ENCODE measurements around the gene ANKS4B. TPM values are rescaled to one million over a fixed set of nuclear protein-coding genes. Genes with fewer than 3 reads are reported as not detected.

ANKS4B gene
- total and polyA plus RNA-seq, 2 of the 8 experiments (the other 6 are each of a cell fraction or from before 2014, with no cell fraction given) = 0.06 to 0.15 TPM

DNA sequence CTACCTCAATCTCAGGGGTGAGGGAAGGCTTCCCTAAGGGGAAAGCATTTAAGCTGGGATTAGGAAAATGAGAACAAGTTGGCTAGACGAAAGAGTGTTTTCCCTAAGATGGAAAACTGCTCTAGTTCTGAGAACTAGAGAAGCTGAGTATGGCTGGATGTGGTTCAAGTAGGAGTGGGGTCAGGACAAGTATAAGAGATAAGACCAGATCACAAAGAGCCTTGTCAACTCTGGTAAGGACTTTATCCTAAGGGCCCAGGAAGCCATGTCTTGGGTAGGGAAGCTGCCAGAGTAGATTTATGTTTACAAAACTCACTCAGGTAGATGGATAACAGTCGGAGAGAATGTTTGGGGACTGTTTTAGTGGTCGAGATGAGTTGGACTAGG is 1.7 kb downstream of the ANKS4B start (continued):
- TF ChIP-seq PHF8 (conservative IDR thresholded peaks at IDR 0.05; ENCODE audit: low read depth, low read length) (no peak), TAF7 (optimal IDR thresholded peaks at IDR 0.05; ENCODE audit: borderline replicate concordance, low read depth, low read length) (no peak), CREB1 (IDR thresholded peaks at IDR 0.05) (no peak), RNF2 (IDR thresholded peaks at IDR 0.05; ENCODE audit: borderline replicate concordance, low read depth, low read length, missing control alignments, poor library complexity, severe bottlenecking) (no peak), BCL11A (IDR thresholded peaks at IDR 0.05; ENCODE audit: low read depth in 2 of 2, low read length in 2 of 2) (no peak), RXRA (IDR thresholded peaks at IDR 0.05; ENCODE audit: insufficient read depth, low read depth, low read length) (no peak)

Data from H1 (cell line).